ENCODE data around the gene ZNF580.

DNA sequence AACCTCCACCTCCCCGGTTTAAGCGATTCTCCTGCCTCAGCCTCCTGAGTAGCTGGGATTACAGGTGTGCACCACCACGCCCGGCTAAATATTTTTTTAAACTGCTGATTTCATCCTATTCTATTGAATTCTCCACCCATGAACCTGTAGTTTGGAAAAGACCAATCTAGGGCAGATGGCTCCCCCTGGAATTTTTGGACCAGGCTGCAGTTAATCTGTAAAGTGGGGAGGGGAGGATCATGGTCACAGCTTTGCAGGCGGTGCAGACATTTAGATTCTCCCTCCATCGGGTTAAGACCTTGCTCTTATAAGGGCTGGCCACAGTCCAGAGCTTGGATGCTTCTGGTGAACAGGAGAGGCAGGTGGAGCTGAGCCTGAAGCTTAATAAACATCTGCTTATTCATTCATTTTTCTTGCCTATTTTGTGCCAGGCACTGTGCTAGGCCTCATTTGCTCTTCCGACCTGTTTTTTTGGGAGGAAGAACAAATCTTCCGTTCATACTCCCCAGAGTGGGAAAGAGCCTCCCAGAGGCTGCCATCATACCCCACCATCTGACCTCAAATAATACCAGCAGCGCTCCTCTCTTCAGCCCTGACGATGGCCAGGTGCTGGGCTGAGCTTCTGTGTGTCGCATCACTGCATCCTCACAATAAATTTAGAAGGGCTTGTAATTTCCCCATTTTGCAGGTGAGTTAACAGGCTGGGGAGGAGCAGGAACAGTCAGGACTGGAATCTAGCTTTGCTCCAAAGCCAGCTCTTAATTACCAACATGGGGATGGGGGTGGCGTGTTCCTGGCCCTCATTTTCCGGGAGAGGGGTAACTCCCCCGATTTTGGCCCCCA, 6.3 kb downstream of the ZNF580 start:
- TF ChIP-seq, protein P1, sequence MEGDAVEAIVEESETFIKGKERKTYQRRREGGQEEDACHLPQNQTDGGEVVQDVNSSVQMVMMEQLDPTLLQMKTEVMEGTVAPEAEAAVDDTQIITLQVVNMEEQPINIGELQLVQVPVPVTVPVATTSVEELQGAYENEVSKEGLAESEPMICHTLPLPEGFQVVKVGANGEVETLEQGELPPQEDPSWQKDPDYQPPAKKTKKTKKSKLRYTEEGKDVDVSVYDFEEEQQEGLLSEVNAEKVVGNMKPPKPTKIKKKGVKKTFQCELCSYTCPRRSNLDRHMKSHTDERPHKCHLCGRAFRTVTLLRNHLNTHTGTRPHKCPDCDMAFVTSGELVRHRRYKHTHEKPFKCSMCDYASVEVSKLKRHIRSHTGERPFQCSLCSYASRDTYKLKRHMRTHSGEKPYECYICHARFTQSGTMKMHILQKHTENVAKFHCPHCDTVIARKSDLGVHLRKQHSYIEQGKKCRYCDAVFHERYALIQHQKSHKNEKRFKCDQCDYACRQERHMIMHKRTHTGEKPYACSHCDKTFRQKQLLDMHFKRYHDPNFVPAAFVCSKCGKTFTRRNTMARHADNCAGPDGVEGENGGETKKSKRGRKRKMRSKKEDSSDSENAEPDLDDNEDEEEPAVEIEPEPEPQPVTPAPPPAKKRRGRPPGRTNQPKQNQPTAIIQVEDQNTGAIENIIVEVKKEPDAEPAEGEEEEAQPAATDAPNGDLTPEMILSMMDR (conservative IDR thresholded peaks at IDR 0.05; ENCODE audit: low read depth, low read length): no peak
- TF ChIP-seq EZH2 (IDR thresholded peaks at IDR 0.05; ENCODE audit: low read length, unreplicated experiment) (no peak), EZH2phosphoT487 (IDR thresholded peaks at IDR 0.05; ENCODE audit: borderline replicate concordance, low read length) (no peak)
